Keratinocyte (primary cell): ENCODE results near the gene HLA-DMA. TPM values are rescaled to one million over a fixed set of nuclear protein-coding genes. Genes with fewer than 3 reads are reported as not detected.

ENCODE experiments used
- DNase-seq: peaks from one replicate; pipeline ENCODE4 v3.0.0-alpha.2; 2011; ENCODE audit warnings: low read depth, missing footprints, low spot score
- FAIRE-seq: peaks from 2 replicates; lab custom pipeline; 2011; peaks lifted over from hg19 to GRCh38; lab: Jason Lieb, UNC
- H2AFZ ChIP-seq: 2 replicates; pipeline ENCODE4 v1.6.0; 2012; ENCODE audit warnings: low read length, control low read depth, inconsistent platforms; ENCODE audit not compliant: control insufficient read depth
- H3K27ac ChIP-seq: 2 replicates; pipeline ENCODE4 v1.5.1; 2011; ENCODE audit warnings: low read length; ENCODE audit not compliant: control insufficient read depth, insufficient read depth
- H3K27me3 ChIP-seq: 3 replicates; pipeline ENCODE4 v1.6.0; 2011; ENCODE audit warnings: low read length; ENCODE audit not compliant: control insufficient read depth, insufficient read depth; ENCODE audit errors: extremely low read depth
- H3K36me3 ChIP-seq, 2 experiments: 2 replicates in 1 of 2; 3 replicates in 1 of 2; pipeline ENCODE4 v1.5.1; 2011; ENCODE audit warnings: low read length in 2 of 2, mild to moderate bottlenecking in 1 of 2; ENCODE audit not compliant: control insufficient read depth in 2 of 2, insufficient read depth in 2 of 2; ENCODE audit errors: extremely low read depth in 1 of 2
- H3K4me1 ChIP-seq: 3 replicates; pipeline ENCODE4 v1.5.1; 2011; ENCODE audit warnings: low read length; ENCODE audit not compliant: control insufficient read depth, insufficient read depth; ENCODE audit errors: extremely low read depth
- H3K4me2 ChIP-seq: 3 replicates; pipeline ENCODE4 v1.6.0; 2011; ENCODE audit warnings: low read depth, low read length; ENCODE audit not compliant: control insufficient read depth, insufficient read depth; ENCODE audit errors: extremely low read depth
- H3K4me3 ChIP-seq, 3 experiments: fragments of 200-600 bp in 1 of 3; sonication (generic) in 1 of 3; 2 replicates in 2 of 3; 3 replicates in 1 of 3; pipeline ENCODE4 v1.5.1; 2011 to 2016; ENCODE audit warnings: low read length in 3 of 3, mild to moderate bottlenecking in 3 of 3, control low read depth in 2 of 3, inconsistent platforms in 1 of 3, low read depth in 1 of 3, mixed read lengths in 1 of 3, mixed run types in 1 of 3, moderate library complexity in 1 of 3; ENCODE audit not compliant: control insufficient read depth in 2 of 3, insufficient read depth in 2 of 3; ENCODE audit errors: extremely low read depth in 1 of 3
- H3K79me2 ChIP-seq: 2 replicates; pipeline ENCODE4 v1.6.0; 2012; ENCODE audit warnings: low read length; ENCODE audit not compliant: control insufficient read depth, insufficient read depth
- H3K9ac ChIP-seq: 3 replicates; pipeline ENCODE4 v1.6.0; 2011; ENCODE audit warnings: low read length; ENCODE audit not compliant: control insufficient read depth, insufficient read depth; ENCODE audit errors: extremely low read depth
- H3K9me1 ChIP-seq: 3 replicates; pipeline ENCODE4 v1.6.0; 2011; ENCODE audit warnings: low read length; ENCODE audit not compliant: control insufficient read depth, insufficient read depth; ENCODE audit errors: extremely low read depth
- H3K9me3 ChIP-seq: 2 replicates; pipeline ENCODE4 v1.5.1; 2012; ENCODE audit warnings: low read depth, low read length; ENCODE audit not compliant: control insufficient read depth
- H4K20me1 ChIP-seq: 3 replicates; pipeline ENCODE4 v1.6.0; 2011; ENCODE audit warnings: low read length; ENCODE audit not compliant: control insufficient read depth, insufficient read depth; ENCODE audit errors: extremely low read depth
- CTCF ChIP-seq, 3 experiments: IDR thresholded peaks in 1 of 3; conservative IDR thresholded peaks in 1 of 3; optimal IDR thresholded peaks in 1 of 3; 2 replicates in 2 of 3; 3 replicates in 1 of 3; pipeline versions ENCODE3 to v1.5.1; 2011; ENCODE audit warnings: low read length in 3 of 3, mild to moderate bottlenecking in 3 of 3, moderate library complexity in 2 of 3, control low read depth in 1 of 3, inconsistent platforms in 1 of 3; ENCODE audit not compliant: insufficient read depth in 2 of 3; ENCODE audit errors: extremely low read depth in 1 of 3
- EZH2 ChIP-seq: IDR thresholded peaks from one replicate; pipeline ENCODE4 v1.6.1; 2012; ENCODE audit warnings: inconsistent platforms, mild to moderate bottlenecking, low read length, moderate library complexity
- dilution Hi-C: fragments of 300-500 bp; cut with MboI; formaldehyde crosslinking; loops from one replicate; pipeline ENCODE4 v1.7.0; 2020; ENCODE audit warnings: low sequenced_read_pairs; ENCODE audit not compliant: extremely low pct_ligation_motif_present
- polyA plus RNA-seq, 5 experiments: library from polyadenylated mRNA; depleted of rRNA in 3 of 5; stranded (reverse) in 3 of 5; stranded (forward) in 1 of 5; unstranded in 1 of 5; fragments of >200 nt; gene quantifications; 1 replicate in 1 of 5; 2 replicates in 3 of 5; 3 replicates in 1 of 5; pipeline versions ENCODE4 v1.2.1 to v1.2.3, GENCODE V29; 2011 to 2012; ENCODE audit warnings: missing spikeins in 2 of 5, low read depth in 1 of 5, low replicate concordance in 1 of 5

The HLA-DMA gene
- polyA plus RNA-seq, 1 donor (not counting 4 experiments of a cell fraction or from before 2014, with no cell fraction given), result 2.6 TPM

GRCh38 chr6:32920715-32921114 lies 32.2 kb downstream of the HLA-DMA start:
- Histone ChIP-seq H3K4me3 (no peak overlapping the region), H3K79me2 (no peaks in the 10 kb centered on the region), H3K36me3 (no peaks in the 10 kb centered on the region), H3K27me3 (peaks cover 2% of the 10 kb centered on the region), H3K9me1 (no peaks in the 10 kb centered on the region), H3K4me1 (no peaks in the 10 kb centered on the region), H3K9ac (no peak overlapping the region), H3K9me3 (no peaks in the 10 kb centered on the region), H3K4me2 (no peak overlapping the region), H4K20me1 (no peaks in the 10 kb centered on the region), H3K27ac (no peak overlapping the region), H2AFZ (no peak overlapping the region)
- TF ChIP-seq EZH2 (no peak), CTCF (optimal IDR thresholded peaks at IDR 0.05 in 1 of 3, IDR thresholded peaks at IDR 0.05 in 1 of 3, conservative IDR thresholded peaks at IDR 0.05 in 1 of 3; ENCODE audit: extremely low read depth in 1 of 3, insufficient read depth in 2 of 3, low read length in 3 of 3) (no peak)
- dilution Hi-C loops, result no loop called here
- FAIRE-seq, result no peak
- DNase-seq, result no peak

GRCh38 chr6:32912951-32913350 lies 39.9 kb downstream of the HLA-DMA start:
- H3K36me3 ChIP-seq, result no peaks in the 10 kb centered on the region
- H3K9me3 ChIP-seq, result no peaks in the 10 kb centered on the region
- no peak overlapping the region for H3K9ac ChIP-seq
- no peak for FAIRE-seq
- H3K9me1 ChIP-seq, result no peaks in the 10 kb centered on the region
- no peak overlapping the region for H2AFZ ChIP-seq
- H3K4me2 ChIP-seq, result no peak overlapping the region
- dilution Hi-C loops, result no loop called here
- no peak for TF ChIP-seq EZH2
- no peak for TF ChIP-seq CTCF (optimal IDR thresholded peaks at IDR 0.05 in 1 of 3, IDR thresholded peaks at IDR 0.05 in 1 of 3, conservative IDR thresholded peaks at IDR 0.05 in 1 of 3; ENCODE audit: extremely low read depth in 1 of 3, insufficient read depth in 2 of 3, low read length in 3 of 3)
- H3K79me2 ChIP-seq, result no peaks in the 10 kb centered on the region
- H3K4me3 ChIP-seq, result no peak overlapping the region
- DNase-seq, result no peak
- no peaks in the 10 kb centered on the region for H3K4me1 ChIP-seq
- H3K27me3 ChIP-seq, result peaks cover 7% of the 10 kb centered on the region
- H4K20me1 ChIP-seq, result no peaks in the 10 kb centered on the region
- no peak overlapping the region for H3K27ac ChIP-seq
